GM12873 (cell line): ENCODE data around the gene NLRP13.
A peak's percentile ranks its signal among the peaks of the same experiment; 100 is the strongest.

Experiments
- CTCF ChIP-seq: IDR thresholded peaks from 2 replicates; pipeline ENCODE4 v1.5.1; 2012; ENCODE audit warnings: low read depth, mild to moderate bottlenecking, moderate library complexity, low read length, control low read depth; ENCODE audit not compliant: insufficient read depth; ENCODE audit errors: missing control alignments

Gene NLRP13

GRCh38 chr19:55913643-55914268 lies 18.4 kb downstream of the NLRP13 start:
- TF ChIP-seq CTCF: peak; percentile 52

GRCh38 chr19:55912916-55913315 lies 19.2 kb downstream of the NLRP13 start:
- no peak for TF ChIP-seq CTCF

- TF ChIP-seq CTCF: no peak
Observed at GRCh38 chr19:55909801-55910200, 22.3 kb downstream of the NLRP13 start.

- no peak for TF ChIP-seq CTCF
Observed at GRCh38 chr19:55907746-55908145, 24.4 kb downstream of the NLRP13 start.

DNA sequence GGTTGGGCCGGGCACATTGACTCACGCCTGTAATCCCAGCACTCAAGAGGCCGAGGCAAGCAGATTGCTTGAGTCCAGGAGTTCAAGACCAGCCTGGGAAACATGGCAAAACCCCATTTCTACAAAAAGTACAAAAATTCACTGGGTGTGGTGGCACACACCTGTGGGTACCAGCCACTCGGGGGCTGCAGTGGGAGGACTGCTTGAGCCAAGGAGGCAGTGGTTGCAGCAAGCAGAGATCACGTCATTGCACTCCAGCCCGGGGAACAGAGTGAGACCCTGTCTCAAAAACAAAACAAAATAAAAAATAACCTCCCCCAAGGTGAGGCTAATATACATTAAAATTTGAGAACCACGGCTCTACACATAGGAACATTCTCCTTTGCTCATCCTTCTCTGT lies 24.9 kb downstream of the NLRP13 start:
- TF ChIP-seq CTCF: no peak

- TF ChIP-seq CTCF: no peak
Observed at GRCh38 chr19:55902080-55902751, 29.9 kb downstream of the NLRP13 start.

GRCh38 chr19:55901369-55902079 lies 30.6 kb downstream of the NLRP13 start:
- no peak for TF ChIP-seq CTCF
